ENCODE data around the gene AGAP3.

The AGAP3 gene

DNA sequence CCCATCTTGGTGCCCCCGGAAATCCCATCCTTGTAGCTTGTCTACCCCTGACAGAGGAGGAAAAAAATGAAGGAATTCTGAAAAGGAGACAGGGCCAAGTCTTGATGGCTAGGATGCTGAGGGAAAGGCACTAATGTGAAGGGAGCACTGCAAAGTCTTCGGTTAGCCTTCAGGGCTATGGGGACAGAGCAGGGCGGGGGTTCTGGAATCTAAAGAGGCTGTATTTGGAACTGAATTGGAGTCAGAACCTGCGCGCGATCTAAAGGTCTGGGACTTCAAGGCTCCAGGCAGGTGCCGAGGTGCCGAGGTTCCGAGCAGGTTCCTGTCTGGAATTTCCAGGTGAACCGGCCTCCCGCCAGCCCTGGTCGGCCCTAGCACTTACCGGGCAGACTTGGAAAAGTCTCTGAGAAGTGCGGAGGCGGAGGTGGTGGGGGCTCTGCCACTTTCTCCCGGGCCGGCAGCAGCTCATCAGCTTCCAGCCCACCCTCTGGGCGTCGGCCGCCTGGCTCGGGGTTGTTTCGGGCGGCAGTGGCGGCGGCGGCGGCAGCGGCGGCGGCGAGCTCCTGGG is 80.4 kb downstream of the AGAP3 start:
- Histone ChIP-seq H2AFZ (ENCODE audit: low read depth, low read length) (no peak overlapping the region), H3K27me3 (ENCODE audit: insufficient read depth, low read length) (peaks cover 76% of the 10 kb centered on the region), H3K4me3 (ENCODE audit: low read length) (no peak overlapping the region), H3K36me3 (ENCODE audit: insufficient read depth, low read length) (no peaks in the 10 kb centered on the region), H3K9me3 (ENCODE audit: low read length) (no peaks in the 10 kb centered on the region), H3K4me1 (ENCODE audit: insufficient read depth, low read length) (peaks cover 8% of the 10 kb centered on the region)

DNA sequence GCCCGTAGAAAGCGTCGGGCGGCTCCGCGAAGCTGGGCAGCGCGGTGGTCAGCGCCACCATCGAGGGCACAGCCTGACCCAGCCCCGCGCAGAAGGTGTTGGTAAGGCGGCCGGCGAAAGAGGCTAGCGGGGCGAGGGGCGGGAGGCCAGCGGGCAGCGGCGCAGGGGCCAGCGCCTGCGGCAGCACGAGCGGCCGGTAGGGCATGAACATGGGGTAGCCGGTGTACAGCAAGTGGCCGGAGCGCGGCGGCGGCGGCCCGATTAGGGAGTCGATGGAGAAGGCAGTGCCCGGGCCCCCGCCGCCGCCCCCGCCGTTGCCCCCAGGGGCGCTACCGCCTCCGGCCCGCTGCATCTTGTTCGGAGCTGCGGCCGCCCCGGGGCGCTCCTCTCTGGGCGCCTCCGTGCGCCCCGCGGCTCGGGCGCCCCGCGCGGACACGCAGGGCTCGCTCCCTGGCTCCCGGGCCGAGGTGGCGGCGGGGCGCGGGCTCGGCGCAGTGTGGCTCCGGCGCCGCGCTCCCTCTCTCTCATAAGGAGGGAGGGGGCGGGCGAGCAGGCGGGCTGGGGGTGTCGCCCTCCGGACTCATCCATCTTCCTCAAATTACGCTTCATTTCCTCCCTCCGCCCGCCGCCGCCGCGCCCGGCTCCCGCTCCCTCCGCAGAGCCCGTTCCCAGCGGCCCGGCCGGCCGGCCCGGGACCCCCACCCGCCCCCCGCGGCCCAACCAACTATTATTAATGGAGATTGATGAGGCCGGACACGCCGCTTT is 81.1 kb downstream of the AGAP3 start, which contains the start of gene GBX1:
GBX1 (minus strand) TSS at position 498 of the 765 bp plus-strand sequence; CDS start at position 352, 146 bp downstream.
- H2AFZ ChIP-seq (ENCODE audit: low read depth, low read length): peak within 1 kb of the TSS; percentile 4
- H3K4me1 ChIP-seq (ENCODE audit: insufficient read depth, low read length): peaks cover 8% of the 10 kb centered on the region
- H3K4me3 ChIP-seq (ENCODE audit: low read length): peak within 1 kb of the TSS; percentile 28
- peaks cover 69% of the 10 kb centered on the region for H3K27me3 ChIP-seq (ENCODE audit: insufficient read depth, low read length)
- no peaks in the 10 kb centered on the region for H3K9me3 ChIP-seq (ENCODE audit: low read length)
- H3K36me3 ChIP-seq (ENCODE audit: insufficient read depth, low read length): no peaks in the 10 kb centered on the region

DNA sequence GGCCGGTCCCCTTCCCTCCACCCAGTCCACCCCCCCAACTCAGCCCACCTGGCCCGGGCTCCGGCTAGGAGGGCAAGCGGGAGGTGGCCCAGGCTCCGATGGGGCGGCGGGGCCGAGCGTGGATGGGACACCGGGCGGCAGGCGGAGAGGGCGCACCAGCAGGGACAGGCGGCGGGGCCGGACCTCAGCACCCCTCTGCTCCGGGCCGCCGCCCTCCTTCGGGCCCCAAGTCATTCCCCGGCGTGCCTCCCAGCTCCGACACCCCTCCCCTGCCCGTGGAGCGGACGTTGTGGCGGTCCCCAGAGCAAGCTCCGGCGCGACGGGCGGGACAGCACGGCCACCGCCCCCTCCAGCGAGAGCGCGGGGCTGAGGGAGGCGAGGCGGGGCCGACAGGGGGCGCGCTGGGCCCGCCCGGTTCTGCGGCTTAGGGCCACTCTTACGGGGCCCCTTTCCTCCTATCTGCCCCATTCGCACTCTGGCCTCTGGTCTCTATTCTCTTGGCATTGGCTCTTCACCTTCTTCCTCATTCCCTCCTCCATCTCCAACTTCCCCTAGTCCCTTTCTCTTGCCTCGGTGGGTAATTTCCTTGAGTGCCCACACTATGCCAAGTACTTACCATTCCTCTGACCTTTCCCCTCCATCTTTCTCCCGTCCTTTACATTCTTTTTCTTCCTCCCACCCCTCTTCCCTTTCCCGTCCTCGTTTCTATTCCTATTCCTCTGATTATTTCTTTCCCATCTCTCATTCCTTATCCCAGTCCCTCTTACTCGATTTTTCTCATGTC is 81.9 kb downstream of the AGAP3 start:
- Histone ChIP-seq H2AFZ (ENCODE audit: low read depth, low read length) (peak overlapping the region; percentile 4), H3K36me3 (ENCODE audit: insufficient read depth, low read length) (no peaks in the 10 kb centered on the region), H3K9me3 (ENCODE audit: low read length) (no peaks in the 10 kb centered on the region), H3K4me1 (ENCODE audit: insufficient read depth, low read length) (peaks cover 8% of the 10 kb centered on the region), H3K27me3 (ENCODE audit: insufficient read depth, low read length) (peaks cover 64% of the 10 kb centered on the region), H3K4me3 (ENCODE audit: low read length) (no peak overlapping the region)

DNA sequence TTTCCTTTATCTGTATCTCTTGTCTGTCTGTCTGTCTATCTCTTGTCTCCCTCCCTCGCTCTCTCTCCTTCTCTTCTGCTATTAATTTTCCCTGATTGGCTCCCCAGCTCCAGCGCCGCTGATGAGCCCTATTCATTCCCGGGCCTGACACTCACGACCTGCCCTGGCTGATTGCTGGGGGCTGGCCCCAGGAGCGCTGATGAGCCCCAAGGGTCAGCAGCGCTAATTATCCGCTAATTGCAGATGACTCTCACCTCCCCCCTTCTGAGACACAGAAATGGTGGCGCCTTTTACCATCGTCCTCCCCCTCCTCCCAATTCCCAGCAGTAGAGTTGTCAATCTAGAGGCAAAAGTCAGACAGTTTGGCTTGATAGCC is 82.5 kb downstream of the AGAP3 start:
- no peaks in the 10 kb centered on the region for H3K9me3 ChIP-seq (ENCODE audit: low read length)
- no peaks in the 10 kb centered on the region for H3K36me3 ChIP-seq (ENCODE audit: insufficient read depth, low read length)
- peaks cover 60% of the 10 kb centered on the region for H3K27me3 ChIP-seq (ENCODE audit: insufficient read depth, low read length)
- peaks cover 8% of the 10 kb centered on the region for H3K4me1 ChIP-seq (ENCODE audit: insufficient read depth, low read length)
- H3K4me3 ChIP-seq (ENCODE audit: low read length): no peak overlapping the region
- H2AFZ ChIP-seq (ENCODE audit: low read depth, low read length): no peak overlapping the region

DNA sequence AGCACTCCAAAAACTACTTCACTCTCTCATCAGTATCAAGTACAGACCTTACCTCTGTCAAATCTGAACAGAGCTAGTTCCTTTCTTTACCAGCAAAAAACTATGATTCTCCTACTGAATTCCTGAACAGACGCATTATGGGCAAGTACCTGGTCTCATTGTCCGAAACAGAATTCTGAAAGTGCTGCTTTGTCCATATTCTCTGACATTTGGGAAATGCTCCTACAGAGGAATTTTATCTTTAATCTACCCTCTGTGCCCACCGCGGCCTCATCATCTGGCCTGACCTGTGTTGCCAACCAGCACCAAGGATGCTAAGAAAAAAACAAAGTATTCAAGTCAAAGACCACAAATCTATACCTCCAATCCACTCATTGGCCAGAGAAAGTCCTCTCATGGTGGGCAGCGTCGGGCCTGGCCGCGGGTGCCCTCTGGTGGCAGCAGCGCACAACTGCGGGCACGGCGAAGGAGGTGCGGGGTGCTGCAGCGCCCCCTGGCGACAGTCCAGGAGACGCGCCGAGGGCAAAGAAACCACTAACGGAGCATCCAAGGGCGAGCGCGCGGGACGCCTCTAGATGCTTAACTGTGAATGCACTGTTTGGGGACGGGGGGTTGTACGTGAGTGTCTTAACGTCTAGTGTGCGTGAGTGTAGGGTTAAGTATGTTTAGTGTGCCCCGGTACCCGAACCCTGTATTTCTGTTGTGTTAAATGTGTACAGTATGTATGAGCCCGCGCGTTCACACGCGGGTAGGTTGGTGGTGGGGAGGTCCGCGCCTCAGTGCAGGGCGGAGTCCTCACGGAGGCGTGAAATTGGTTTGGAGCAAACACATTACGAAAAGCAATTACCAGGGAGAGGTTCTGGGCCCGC is 86.2 kb downstream of the AGAP3 start:
- peaks cover 30% of the 10 kb centered on the region for H3K27me3 ChIP-seq (ENCODE audit: insufficient read depth, low read length)
- peaks cover 4% of the 10 kb centered on the region for H3K4me1 ChIP-seq (ENCODE audit: insufficient read depth, low read length)
- no peak overlapping the region for H2AFZ ChIP-seq (ENCODE audit: low read depth, low read length)
- H3K9me3 ChIP-seq (ENCODE audit: low read length): peaks cover 2% of the 10 kb centered on the region
- no peak overlapping the region for H3K4me3 ChIP-seq (ENCODE audit: low read length)
- H3K36me3 ChIP-seq (ENCODE audit: insufficient read depth, low read length): no peaks in the 10 kb centered on the region

DNA sequence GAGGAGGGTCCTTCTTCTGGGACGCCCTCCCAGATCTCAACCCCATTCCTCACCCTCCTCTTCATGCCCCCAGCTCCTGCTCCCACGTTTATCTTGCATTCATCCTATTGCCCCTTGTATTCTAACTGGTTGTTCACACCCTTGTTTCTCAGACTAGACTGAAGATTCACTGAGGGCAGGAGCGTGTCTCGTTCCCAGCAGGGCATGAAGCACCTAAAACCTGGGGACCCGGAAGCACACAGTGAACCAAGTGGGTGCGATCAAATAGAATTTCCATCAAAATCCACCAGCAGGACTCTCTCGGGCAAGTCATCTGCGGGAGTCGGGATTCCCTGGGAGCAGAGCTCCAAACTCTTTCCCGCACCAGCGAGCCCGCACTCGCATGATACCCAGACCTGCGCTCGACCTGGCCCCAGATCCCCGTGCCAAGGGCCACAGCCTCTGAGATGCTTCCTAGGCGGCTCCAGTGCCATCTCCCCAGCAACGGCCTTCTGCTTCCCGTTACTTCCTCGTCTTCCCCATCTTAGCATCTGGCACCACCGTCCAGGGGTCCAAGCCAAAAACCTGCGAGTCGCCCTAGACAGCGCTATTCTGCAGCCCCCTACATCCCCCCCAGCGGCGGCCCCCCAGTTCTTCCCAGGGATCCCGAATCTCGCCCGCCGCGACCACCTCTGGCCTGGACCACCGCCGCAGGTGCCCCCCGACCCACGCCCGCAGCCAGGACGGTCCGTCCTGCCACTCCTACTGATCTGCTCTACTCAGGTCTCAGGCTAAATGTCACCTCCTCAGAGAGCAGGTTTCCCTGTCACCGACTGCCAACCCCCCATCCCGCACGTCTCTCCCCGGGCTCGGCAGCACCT is 87.3 kb downstream of the AGAP3 start:
- Histone ChIP-seq H3K36me3 (ENCODE audit: insufficient read depth, low read length) (no peaks in the 10 kb centered on the region), H3K9me3 (ENCODE audit: low read length) (peaks cover 2% of the 10 kb centered on the region), H3K4me3 (ENCODE audit: low read length) (no peak overlapping the region), H3K4me1 (ENCODE audit: insufficient read depth, low read length) (peaks cover under 1% of the 10 kb centered on the region), H3K27me3 (ENCODE audit: insufficient read depth, low read length) (peaks cover 26% of the 10 kb centered on the region), H2AFZ (ENCODE audit: low read depth, low read length) (no peak overlapping the region)

DNA sequence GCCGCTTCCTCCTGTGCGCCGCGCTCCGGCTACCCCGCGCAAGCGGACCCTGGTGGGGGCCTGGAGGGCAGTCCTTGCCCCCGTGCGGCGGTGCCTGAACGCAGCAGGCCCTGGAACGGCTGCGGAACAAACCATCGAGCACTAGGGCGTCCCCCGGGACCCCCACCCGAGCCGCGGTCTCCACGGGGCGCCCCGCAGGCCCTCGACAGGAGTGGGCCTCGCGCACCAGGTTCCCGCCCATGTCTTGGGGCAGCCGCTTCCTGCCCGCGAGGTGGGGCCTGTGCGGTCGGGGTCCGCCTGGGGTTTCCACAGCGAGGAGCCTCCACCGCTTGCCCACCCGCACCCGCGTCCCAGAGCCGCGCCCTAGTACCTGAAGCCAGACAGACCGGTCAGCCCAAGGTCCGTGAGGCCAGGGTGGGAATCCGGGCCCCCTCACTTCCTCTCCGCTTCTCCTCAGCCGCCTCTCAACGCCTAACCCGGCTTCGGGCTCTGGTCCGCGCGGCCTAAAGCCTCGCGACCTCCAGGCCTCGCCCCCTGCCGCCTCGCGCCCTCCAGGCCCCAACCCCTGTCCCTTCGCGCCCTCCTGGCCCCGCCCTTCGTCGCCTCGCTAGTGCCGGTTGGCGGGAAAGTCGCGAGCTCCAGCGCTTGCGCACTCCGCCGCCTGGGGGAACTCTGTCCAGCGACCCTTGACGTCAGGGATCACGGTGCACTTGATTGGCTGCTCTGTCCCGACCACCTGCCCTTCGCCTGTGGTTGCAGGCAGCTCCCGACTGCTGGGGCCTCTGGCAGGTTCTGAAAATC is 88.2 kb downstream of the AGAP3 start:
- H3K4me3 ChIP-seq (ENCODE audit: low read length): no peak overlapping the region
- peaks cover 2% of the 10 kb centered on the region for H3K9me3 ChIP-seq (ENCODE audit: low read length)
- H3K27me3 ChIP-seq (ENCODE audit: insufficient read depth, low read length): peaks cover 25% of the 10 kb centered on the region
- H2AFZ ChIP-seq (ENCODE audit: low read depth, low read length): no peak overlapping the region
- H3K36me3 ChIP-seq (ENCODE audit: insufficient read depth, low read length): no peaks in the 10 kb centered on the region
- H3K4me1 ChIP-seq (ENCODE audit: insufficient read depth, low read length): no peaks in the 10 kb centered on the region

DNA sequence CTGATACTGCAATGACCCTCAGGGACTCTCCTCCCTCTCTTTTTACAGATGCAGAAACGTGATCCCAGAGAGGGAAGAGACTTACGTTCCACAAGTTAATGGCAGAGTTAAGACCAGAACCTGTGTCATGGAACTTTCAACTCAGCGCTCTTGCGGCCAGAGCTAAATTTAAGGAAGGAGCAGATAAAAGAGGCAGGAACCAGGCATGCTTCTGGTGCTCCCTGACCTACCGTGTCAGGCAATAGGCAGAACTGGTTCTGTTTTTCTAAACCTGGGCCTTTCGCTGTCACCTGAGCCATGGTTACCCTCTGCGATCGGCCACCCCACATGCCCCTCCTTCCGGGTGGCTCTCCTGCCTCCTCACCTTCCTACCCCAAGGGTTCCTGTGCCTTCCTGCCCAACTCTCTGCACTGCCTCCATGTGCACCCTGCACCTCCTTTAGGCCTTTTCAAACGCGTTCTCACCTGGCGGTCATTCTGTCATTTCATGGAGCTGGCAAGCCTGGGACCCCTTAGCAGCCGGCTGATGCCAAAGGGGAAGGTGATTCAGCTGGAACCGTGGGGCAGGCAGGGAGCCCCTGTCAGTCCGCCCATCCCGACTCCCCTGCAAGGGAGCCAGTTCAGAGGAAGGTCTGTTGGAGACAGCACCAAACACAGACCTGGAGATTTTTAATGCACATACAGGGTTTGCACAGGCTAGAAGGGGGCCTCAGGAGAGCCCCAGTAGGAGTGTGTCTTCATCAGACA is 88.9 kb downstream of the AGAP3 start:
- Histone ChIP-seq H3K4me3 (ENCODE audit: low read length) (no peak overlapping the region), H3K9me3 (ENCODE audit: low read length) (peaks cover 2% of the 10 kb centered on the region), H2AFZ (ENCODE audit: low read depth, low read length) (no peak overlapping the region), H3K4me1 (ENCODE audit: insufficient read depth, low read length) (no peaks in the 10 kb centered on the region), H3K36me3 (ENCODE audit: insufficient read depth, low read length) (no peaks in the 10 kb centered on the region), H3K27me3 (ENCODE audit: insufficient read depth, low read length) (peaks cover 19% of the 10 kb centered on the region)

DNA sequence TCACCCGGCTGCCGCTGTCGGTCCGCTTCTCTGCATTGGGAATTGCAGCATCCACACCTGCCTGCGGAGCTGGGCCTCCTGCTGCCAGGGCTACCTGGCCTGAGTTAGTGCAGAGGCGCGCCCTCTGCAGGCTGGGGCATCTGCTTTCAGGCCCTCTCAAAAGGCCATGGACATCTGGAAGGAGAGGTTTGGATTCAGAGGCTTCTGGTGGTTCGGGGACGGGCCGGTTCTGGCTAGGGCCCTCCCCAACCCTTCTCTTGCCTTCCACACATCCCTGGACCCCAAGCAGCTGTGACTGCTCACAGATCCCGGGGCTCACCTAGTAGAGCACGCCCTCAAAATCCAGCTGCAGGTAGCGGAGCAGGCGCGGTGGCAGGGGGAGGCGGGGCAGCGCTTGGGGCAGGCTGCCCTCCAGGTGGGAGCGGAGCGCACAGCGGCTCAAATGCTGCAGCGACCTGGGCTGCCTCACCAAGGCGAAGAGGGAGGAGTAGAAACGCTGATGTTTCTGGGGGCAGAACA is 89.6 kb downstream of the AGAP3 start:
- no peak overlapping the region for H3K4me3 ChIP-seq (ENCODE audit: low read length)
- H2AFZ ChIP-seq (ENCODE audit: low read depth, low read length): no peak overlapping the region
- H3K4me1 ChIP-seq (ENCODE audit: insufficient read depth, low read length): no peaks in the 10 kb centered on the region
- peaks cover 2% of the 10 kb centered on the region for H3K9me3 ChIP-seq (ENCODE audit: low read length)
- no peaks in the 10 kb centered on the region for H3K36me3 ChIP-seq (ENCODE audit: insufficient read depth, low read length)
- H3K27me3 ChIP-seq (ENCODE audit: insufficient read depth, low read length): peaks cover 21% of the 10 kb centered on the region

DNA sequence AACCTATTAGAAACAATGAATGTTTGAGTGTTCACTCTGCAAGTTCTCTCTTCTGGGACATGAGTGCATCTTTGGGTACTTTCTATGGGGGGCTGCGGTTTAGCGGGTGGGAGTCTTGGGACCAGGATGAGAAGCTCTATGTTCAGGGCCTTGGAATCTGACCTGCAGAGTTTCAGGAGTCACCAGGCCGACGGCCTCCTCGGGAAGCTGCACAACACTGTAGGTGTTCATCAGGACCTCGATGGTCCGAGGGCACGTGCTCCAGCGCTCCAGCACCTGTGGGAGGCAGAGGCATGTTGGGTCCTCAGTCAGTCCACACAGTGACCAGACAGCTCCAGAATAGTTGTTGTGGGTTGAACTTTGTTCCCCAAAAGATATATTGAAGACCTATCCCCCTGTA is 90.1 kb downstream of the AGAP3 start:
- H2AFZ ChIP-seq (ENCODE audit: low read depth, low read length): no peak overlapping the region
- H3K4me1 ChIP-seq (ENCODE audit: insufficient read depth, low read length): no peaks in the 10 kb centered on the region
- peaks cover 23% of the 10 kb centered on the region for H3K27me3 ChIP-seq (ENCODE audit: insufficient read depth, low read length)
- H3K36me3 ChIP-seq (ENCODE audit: insufficient read depth, low read length): no peaks in the 10 kb centered on the region
- H3K9me3 ChIP-seq (ENCODE audit: low read length): peaks cover 2% of the 10 kb centered on the region
- no peak overlapping the region for H3K4me3 ChIP-seq (ENCODE audit: low read length)

DNA sequence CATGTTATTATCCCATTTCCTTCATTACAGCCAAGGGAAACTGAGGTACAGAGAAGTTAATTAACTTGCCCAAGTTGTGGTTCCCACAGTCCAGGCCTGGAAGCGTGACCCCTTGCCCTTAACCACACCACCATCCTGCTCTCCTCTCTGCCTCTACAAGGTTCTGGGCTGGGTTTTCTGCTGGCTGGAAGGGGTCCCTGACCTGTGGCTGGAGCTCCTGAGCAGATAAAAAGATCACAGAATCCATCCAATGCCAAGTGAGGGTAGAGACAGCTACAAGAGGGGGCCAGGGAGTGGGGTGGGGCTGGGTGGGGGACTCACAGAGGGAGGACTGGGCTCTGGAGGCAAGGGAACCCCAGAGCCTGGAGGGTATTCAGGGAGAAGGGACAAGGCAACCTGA is 91.0 kb downstream of the AGAP3 start:
- H3K4me1 ChIP-seq (ENCODE audit: insufficient read depth, low read length): no peaks in the 10 kb centered on the region
- no peak overlapping the region for H3K4me3 ChIP-seq (ENCODE audit: low read length)
- peaks cover 23% of the 10 kb centered on the region for H3K27me3 ChIP-seq (ENCODE audit: insufficient read depth, low read length)
- no peak overlapping the region for H2AFZ ChIP-seq (ENCODE audit: low read depth, low read length)
- H3K36me3 ChIP-seq (ENCODE audit: insufficient read depth, low read length): no peaks in the 10 kb centered on the region
- H3K9me3 ChIP-seq (ENCODE audit: low read length): peaks cover 2% of the 10 kb centered on the region

All from neuron (in vitro differentiated cells).